SKM-1 (cell line): ENCODE results near the gene LIPC.
A peak's percentile ranks its signal among the peaks of the same experiment; 100 is the strongest.

ENCODE experiments used
- DNase-seq: peaks from one replicate; lab custom pipeline; 2025; ENCODE audit not compliant: unreplicated experiment; lab: John Stamatoyannopoulos, UW

Gene LIPC

GRCh38 chr15:58549013-58549784, 117.4 kb downstream of the LIPC start:
- no peak for DNase-seq

DNA sequence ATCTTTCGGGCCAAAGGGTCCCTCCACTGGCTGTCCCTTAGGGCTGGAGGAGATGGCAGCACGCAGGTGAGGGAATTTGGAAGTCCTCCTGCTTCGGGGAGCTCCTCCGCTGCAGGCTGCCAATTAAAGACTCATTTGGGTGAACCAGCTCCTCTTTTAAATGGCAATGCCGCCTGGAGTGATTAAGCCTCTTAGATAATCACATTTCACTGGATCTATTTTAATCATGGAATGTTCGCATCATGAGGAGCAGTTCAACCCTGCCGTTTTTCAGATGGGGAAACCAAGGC, 117.9 kb downstream of the LIPC start:
- no peak for DNase-seq

DNA sequence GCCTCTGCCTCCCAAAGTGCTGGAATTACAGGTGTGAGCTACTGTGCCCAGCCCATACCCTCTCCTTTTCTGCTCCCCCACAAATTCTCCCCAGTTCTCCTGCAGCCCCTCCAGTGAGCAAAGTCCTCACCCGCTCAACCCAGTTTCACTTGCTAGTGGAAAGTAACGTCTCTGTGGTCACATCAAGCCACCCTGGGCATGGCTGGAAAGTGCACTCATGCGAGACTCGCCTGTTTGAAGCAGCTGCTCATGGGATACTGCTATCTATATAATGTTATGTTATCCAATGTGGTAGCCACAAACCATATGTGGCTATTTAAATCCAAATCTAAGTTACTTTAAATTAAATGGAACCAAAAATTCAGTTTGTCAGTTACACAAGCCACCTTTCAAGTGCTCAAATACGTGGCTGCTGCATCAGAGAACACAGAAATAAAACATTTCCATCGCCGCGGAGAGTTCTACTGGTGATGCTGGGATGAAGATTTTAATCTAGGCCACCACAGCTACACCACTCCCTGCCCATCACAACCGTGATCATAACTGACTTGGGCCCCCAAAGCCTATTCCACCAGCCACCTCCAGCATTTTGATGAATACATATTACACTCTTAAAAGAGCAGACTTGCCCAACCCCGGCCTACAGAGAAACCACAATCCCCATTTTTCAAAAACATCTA, 119.4 kb downstream of the LIPC start:
- no peak for DNase-seq

GRCh38 chr15:58551764-58552504, 120.1 kb downstream of the LIPC start:
- DNase-seq: peak; percentile 52

DNA sequence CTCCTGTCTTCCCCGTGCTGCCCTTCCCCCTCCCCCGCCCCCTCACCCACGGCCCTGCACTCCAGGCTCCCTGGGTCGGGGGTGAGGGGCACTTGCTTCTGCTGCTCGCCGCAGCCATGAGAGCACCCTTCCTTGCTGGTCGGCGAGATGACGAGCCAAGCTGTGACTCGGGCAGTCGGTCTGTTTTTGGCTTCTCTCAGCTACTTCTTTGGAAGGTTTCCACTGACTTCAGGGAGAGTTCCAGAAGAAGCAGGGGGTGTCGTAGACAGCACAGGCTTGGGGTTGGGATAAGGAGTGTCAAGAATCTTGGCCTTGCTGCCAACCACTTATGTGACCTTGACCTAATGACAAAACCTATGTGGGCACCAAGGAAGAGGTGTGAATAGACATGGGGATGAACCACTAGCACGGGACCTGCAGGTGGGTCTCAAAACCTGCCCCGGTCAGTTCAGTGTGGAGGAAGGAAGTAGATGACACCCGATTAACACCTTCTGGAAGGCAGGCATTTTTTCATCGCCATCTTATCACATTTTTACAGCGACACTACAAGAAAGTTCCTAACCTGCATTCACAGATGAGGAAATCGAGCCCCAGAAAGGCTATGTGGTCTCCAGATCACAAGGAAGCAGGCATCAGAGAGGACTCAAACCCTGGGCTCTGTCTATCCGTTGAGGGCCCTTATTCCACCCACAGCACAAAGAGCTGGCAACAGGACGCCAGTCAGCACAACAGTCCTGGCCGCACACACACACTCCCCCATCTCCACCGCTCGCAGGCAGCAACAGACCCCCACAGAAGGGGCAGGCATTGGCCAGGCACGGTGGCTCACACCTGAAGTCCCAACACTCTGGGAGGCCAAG, 120.9 kb downstream of the LIPC start:
- DNase-seq: no peak

DNA sequence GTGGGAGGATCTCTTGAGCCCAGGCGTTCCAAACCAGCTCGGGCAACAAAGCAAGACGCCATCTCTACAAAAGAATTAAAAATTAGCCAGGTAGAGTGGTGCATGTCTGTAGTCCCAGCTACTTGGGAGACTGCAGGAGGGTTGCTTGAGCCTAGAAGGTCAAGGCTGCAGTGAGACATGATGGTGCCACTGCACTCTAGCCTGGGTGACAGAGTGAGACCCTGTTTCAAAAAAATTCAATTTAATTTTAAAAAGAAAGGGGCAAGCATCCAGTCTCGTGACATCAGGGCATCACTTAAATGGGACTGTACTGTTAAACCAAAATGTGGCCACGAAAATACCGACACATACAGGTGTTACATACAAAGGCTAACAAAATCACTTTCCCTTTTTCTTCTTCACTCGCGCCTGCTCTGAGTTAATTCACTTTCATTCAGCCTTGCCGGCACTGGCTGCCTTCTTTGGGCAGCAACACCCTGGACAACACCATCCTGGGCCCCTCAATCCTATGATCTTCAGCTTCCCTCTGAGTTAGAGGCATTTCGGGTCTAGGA, 121.7 kb downstream of the LIPC start:
- no peak for DNase-seq

DNA sequence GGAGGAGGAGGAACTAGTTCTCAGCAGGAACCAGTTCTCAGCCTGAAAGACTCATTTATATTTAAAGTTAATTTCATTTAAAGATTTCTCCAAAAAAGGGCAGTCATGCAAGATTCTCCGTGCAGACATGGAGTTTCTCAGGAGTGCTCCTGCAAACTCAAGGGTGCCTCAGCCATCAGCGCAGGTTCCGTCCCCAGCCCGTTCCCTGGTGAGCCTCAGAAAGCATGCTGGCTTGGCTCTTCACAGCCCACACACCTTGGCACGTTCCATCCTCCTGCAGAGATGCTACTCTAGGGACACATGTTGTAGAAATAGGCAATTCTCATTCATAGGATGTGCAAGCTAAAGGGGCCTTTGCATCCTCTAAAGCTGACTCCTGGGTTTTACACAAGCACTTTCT, 123.0 kb downstream of the LIPC start:
- DNase-seq: no peak

DNA sequence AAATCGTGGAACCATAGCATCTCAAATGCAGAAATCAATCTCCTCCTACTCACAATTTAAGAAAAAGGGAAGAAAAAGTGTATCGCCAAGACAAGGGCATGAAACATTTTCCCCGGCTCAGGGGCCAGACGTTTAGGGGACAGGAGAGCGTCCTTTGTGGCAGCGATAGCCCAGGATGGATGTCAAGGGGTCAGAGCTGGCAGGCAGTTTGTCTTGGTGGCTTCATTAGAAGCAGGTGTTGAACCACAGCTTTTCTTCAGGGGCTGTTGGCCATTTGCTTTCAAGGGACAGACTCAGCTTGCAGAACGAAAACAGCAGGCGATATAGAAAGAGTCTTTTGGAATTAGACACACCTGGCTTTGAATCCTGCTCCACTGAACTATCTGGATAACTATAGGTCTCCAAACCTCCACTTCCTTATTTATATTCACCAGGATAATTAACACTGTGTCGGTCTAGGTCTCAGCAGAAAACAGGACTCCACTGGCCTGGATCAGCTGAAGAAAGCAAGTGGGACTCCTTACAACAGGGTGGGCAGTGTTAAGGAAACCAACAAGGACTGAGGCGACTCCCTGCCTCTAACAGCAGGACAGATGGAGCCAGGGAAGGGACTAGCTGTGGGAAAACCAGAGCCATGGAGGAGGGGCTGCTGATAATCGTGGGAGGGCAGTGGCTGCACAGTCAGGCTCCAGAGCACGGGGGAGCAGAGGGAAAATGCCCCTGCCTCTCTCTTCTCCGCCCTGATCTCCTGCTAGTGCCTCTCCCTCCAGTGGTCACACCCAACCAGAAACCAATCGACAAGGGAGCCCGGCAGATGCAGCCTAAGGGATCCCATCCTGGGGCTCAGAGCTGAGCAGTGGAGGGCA, 123.6 kb downstream of the LIPC start:
- no peak for DNase-seq

- no peak for DNase-seq
These were observed 124.2 kb downstream of the LIPC start for GRCh38 chr15:58556028-58556361.

- no peak for DNase-seq
These were observed 124.8 kb downstream of the LIPC start for GRCh38 chr15:58556541-58556940.

GRCh38 chr15:58558777-58559176, 127.0 kb downstream of the LIPC start:
- no peak for DNase-seq

- DNase-seq: no peak
These were observed 128.3 kb downstream of the LIPC start for GRCh38 chr15:58559904-58560588.

- no peak for DNase-seq
These were observed 129.5 kb downstream of the LIPC start for GRCh38 chr15:58561321-58561720.

DNA sequence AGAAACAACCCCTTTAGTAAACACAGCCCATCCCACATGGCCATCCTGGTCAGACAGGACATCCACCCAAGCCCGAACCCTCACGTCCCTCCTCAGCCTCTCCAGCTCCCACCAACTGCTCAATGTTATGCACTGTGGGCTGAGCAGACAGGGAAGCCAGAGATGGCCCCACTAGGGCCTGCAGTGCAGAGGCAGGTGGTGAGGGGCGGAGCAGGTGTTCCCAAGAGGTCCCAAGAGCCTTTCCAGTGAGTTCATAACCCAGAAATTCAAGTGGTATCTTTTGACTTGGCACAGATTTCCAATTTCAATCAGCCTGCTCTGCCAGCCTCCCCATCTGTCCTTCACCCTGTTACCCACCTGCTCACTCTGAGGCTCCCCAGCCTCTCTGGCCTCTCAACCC, 130.3 kb downstream of the LIPC start:
- DNase-seq: no peak

DNA sequence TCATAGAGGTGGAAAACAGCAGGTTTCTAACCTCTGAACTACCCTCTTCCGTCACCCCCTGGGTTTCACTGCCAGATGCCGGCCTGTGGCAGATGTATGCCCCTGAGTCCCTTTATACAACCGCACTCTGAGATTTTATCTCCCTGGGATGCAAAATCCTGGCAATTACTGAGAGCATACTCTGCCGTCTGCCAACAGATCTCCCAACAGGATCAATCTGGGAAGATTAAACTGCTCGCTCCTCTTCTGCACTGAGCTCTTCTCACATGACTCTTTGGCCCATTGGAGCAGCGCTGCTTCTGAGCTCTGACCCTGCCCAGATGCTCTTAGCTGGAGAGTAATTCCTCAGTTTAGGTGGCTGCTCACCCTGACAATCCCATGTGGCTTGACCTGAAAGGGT, 133.2 kb downstream of the LIPC start:
- DNase-seq: no peak

- no peak for DNase-seq
These were observed 133.8 kb downstream of the LIPC start for GRCh38 chr15:58565619-58566018.

GRCh38 chr15:58566029-58566428, 134.2 kb downstream of the LIPC start:
- DNase-seq: peak; percentile 28

DNA sequence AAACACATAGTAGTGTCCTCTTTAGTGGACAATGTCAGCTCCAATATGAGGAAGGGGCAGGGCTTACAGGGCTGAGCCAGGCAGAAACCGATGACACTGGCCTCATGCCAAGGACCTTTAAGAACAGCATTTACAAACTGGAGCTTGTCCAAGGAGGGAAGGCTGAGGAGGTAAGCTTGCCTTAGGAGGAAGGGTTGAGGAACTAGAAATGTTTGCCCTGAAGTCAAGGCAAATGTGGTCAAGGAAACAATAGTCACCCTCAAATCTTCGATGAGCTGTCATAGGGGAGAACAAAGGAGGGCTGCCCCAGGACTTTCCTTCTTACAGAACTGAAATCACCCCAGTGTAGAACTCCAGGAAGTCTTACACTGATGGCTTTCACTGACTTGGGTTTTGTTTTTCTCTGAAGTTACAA, 136.4 kb downstream of the LIPC start:
- DNase-seq: peak; percentile 77

GRCh38 chr15:58569455-58569854, 137.7 kb downstream of the LIPC start:
- DNase-seq: no peak

GRCh38 chr15:58571491-58571890, 139.7 kb downstream of the LIPC start:
- no peak for DNase-seq
